ENCODE results near the gene NCDN.
"Not testable (repeated sequence)": the region's sequence is repeated elsewhere in the genome, so short reads cannot be mapped to it uniquely, and the experiment has no call there.

Gene NCDN

GRCh38 chr1:35569936-35570335 lies 12.3 kb downstream of the NCDN start:
- DNase-seq (ENCODE audit: low read depth): peak; percentile 41

- DNase-seq (ENCODE audit: low read depth): no peak
These were observed 13.1 kb downstream of the NCDN start for GRCh38 chr1:35570589-35571137.

- DNase-seq (ENCODE audit: low read depth): no peak
These were observed 13.7 kb downstream of the NCDN start for GRCh38 chr1:35571263-35571662.

DNA sequence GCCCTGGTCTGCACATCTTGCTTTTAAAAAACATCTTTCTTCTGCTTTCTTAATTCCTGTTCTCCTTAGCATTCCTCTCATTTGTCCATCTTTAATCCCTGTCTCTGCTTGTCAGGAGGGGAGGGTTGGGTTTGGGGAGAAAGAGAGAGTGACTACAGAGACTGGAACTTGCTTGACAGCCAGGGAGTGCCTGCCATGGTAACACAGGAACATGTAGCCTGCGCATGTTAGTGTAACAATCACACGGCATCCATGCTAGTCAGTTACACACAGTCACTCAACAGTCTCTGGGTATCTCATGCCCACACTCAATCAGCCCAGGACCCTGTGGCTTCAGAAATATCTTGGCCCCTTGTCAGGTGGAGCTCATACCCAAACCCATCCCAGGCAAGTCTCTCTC lies 14.7 kb downstream of the NCDN start:
- no peak for DNase-seq (ENCODE audit: low read depth)

- DNase-seq (ENCODE audit: low read depth): peak; percentile 46
These were observed 15.9 kb downstream of the NCDN start, which contains the start of gene TFAP2E for GRCh38 chr1:35573198-35574124. TSS of gene TFAP2E (plus strand) at chr1:35573314. CDS start at chr1:35573578, 264 bp downstream.

GRCh38 chr1:35574125-35574654 lies 16.6 kb downstream of the NCDN start:
- no peak for DNase-seq (ENCODE audit: low read depth)

DNA sequence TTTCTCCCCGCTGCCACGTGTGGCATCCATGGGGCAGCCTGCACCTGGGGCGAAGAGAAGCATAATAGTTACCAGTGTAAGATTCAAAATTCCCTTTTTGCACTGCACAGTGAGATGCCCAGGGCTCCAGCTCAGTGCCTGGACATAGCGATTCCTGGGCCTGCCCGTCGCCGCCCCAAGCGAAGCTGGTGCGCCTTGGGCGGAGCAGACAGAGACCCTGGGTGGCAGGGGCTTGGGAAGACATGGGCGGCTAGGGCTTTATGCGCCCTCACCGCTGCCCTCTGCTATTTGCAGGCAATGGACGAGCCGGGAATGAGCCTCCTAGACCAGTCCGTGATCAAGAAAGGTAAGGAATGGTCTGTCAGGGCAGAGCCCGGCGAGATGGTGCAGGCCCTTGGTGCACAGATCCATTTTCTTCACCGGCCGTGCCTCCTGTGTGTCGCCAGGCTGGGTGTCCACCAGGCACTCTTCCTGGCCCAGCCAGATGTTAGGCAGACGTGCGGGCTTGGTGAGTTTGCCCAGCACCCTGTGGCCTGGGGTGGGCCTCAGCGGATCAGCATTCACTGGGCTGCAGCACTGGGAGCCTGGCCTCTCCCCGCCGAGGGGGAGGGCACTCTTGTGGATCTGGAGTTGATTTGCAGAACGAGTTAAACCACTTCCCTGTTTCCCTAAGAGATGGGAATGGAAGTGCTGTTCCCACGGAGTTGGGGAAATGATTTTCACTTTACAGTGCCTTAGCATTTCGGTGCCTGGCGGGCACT lies 17.2 kb downstream of the NCDN start:
- DNase-seq (ENCODE audit: low read depth): no peak

GRCh38 chr1:35575416-35575958 lies 17.9 kb downstream of the NCDN start:
- no peak for DNase-seq (ENCODE audit: low read depth)

DNA sequence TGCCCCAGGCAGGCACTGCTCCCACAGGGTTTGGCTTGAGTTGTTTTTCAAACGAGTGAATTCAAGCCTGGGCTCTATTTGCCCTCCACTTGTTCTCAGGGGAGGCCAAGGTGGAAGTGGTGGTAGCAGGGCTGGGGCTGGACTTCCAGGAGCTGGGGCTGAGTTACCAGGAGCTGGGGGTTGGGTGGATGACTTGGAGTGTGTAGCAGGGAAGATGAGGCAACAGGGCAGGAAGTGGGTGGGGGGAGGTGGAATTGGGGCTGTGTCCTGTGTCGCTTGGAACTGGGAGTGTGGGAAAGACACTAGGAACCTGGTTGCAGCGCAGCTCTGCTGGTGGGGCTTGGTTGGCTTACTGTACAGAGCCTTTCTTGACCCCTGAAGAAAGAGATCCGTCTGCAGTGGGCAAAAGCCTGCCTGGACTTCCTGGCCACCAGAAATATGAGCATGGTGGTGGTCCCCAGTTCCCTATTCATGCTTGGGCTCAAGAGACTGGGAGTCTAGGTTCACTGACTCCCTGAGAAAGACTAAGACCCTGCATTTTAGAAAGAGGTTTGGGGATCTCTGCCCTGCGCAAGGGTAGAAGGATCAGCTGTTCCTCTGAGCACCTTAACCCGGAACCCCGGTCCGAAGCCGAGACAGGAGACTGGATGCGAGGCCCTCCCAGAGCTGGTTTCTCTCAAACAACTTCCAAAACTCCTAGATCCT lies 18.6 kb downstream of the NCDN start:
- no peak for DNase-seq (ENCODE audit: low read depth)

- not testable (repeated sequence) for DNase-seq (ENCODE audit: low read depth)
These were observed 19.1 kb downstream of the NCDN start for GRCh38 chr1:35576766-35577070.

DNA sequence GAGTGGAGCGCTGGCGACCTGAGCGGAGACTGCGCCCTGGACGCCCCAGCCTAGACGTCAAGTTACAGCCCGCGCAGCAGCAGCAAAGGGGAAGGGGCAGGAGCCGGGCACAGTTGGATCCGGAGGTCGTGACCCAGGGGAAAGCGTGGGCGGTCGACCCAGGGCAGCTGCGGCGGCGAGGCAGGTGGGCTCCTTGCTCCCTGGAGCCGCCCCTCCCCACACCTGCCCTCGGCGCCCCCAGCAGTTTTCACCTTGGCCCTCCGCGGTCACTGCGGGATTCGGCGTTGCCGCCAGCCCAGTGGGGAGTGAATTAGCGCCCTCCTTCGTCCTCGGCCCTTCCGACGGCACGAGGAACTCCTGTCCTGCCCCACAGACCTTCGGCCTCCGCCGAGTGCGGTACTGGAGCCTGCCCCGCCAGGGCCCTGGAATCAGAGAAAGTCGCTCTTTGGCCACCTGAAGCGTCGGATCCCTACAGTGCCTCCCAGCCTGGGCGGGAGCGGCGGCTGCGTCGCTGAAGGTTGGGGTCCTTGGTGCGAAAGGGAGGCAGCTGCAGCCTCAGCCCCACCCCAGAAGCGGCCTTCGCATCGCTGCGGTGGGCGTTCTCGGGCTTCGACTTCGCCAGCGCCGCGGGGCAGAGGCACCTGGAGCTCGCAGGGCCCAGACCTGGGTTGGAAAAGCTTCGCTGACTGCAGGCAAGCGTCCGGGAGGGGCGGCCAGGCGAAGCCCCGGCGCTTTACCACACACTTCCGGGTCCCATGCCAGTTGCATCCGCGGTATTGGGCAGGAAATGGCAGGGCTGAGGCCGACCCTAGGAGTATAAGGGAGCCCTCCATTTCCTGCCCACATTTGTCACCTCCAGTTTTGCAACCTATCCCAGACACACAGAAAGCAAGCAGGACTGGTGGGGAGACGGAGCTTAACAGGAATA lies 19.7 kb downstream of the NCDN start:
- DNase-seq (ENCODE audit: low read depth): no peak

DNA sequence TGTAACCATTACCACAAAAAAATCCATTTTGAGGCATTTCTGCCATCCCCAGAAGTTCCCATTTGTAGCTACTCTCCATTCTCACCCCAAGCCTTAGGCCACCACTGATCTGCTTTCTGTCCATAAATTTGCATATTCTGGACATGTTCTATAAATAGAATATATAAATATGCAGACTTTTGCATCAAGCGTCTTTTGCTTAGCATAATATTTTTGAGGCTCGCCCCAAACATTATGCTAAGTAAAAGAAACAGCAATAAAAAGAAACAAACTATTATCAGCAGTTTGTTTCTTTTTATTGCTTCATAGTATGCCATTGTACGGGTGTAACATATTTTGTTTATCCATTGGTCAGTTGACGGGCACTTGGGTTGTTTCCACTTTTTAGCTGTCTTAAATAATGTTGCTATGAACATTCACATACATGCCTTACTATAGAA lies 23.4 kb downstream of the NCDN start:
- DNase-seq (ENCODE audit: low read depth): no peak

- not testable (repeated sequence) for DNase-seq (ENCODE audit: low read depth)
These were observed 24.0 kb downstream of the NCDN start for GRCh38 chr1:35581621-35582020.

DNA sequence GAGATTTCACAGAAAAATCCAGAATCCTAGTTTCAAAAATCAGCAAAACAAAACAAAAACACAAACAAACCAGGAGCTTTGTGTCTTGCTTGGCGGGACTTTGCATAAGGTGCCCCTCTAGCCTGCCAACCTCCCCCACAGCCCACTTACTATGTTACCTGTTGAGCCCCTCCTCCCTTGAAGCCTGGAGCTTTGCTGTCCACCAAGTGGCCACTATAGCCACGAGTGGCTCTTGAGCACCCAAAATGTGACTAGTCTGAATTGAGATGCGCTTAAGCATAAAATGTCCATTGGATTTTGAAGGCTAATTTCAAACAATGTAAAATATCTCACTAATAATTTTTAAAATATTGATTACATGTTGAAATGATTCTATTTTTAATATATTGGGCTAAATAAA lies 27.7 kb downstream of the NCDN start:
- no peak for DNase-seq (ENCODE audit: low read depth)

DNA sequence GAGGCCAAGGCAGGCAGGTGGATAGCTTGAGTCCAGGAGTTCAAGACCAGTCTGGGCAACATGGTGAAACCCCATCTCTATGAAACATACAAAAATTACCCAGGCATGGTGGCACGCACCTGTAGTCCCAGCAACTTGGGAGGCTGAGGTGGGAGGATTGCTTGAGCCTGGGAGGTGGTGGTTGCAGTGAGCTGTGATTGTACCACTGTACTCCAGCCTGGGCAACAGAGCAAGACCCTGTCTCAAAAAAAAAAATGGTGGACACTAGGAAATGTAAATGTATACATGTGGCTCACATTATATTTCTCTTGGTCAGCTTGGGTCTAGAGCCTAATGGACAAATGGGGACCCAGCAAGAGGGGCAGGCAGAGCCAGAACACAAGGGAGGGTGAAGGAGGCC lies 28.2 kb downstream of the NCDN start:
- DNase-seq (ENCODE audit: low read depth): not testable (repeated sequence)

DNA sequence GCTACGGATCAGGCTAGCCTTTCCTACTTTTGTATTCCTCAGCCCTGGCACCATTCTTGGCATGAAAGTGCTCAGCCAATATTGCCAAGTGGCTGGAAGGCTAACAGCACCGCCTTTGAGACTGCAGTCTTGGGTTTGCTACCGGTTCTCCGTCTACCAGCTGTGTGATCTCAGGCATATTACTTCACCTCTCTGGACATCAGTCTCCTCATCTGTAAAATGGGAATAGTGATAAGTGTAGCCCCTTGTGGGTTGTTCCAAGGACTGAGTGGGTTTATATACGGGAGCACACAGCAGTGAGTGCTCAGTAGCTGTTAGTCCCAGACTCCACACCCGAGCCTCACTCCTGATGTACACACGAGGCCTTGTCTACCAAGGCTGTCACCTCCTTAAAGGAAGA lies 29.2 kb downstream of the NCDN start:
- DNase-seq (ENCODE audit: low read depth): no peak

- no peak for DNase-seq (ENCODE audit: low read depth)
These were observed 30.1 kb downstream of the NCDN start for GRCh38 chr1:35587736-35588135.

DNA sequence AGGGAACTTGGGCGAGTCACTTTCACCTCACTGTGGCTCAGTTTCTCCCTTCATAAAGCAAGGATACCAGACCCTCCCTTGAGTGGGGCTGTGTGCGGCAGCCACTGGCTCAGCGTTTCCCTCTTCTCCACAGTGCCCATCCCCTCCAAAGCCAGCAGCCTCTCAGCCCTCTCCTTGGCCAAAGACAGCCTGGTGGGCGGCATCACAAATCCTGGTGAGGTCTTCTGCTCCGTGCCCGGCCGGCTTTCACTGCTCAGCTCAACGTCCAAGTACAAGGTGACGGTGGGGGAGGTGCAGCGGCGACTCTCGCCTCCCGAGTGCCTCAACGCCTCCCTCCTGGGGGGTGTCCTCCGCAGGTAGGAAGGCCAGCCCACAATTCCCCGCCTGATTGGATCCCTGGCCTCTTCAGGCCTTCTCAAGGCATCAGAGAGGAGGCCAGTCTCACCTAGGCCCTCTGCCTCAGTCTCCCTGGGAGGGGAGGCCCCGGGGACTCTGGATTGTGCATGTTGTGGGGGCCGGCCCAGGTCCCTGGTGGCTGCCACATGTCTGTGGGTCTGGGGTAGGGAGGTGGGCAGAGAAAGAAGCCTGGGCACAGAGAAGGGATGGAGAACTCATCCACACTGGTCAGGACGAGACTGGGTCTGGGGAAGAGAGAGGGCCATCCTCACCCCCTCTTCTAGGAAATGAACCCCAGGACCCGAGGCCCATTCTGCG lies 30.8 kb downstream of the NCDN start:
- DNase-seq (ENCODE audit: low read depth): no peak

- DNase-seq (ENCODE audit: low read depth): no peak
These were observed 32.2 kb downstream of the NCDN start for GRCh38 chr1:35589516-35590427.
